HepG2 (cell line): Measurements from ENCODE around the gene GPR137. TPM values are rescaled to one million over a fixed set of nuclear protein-coding genes. Genes with fewer than 3 reads are reported as not detected.
A peak's percentile ranks its signal among the peaks of the same experiment; 100 is the strongest.

Source experiments
- ATAC-seq: fragments of 200-7000 bp; cut with Tn5 transposase; 3 replicates; pipeline ENCODE4 v1.9.1; 2020; ENCODE audit warnings: mild to moderate bottlenecking, moderate library complexity
- BruUV-seq: library from RNA; stranded (reverse); fragments of 400-500 nt; replicated peaks from 2 replicates; lab custom pipeline; 2021; lab: Mats Ljungman, UMichigan
- CTCF ChIA-PET: fragments of 300-600 bp; formaldehyde crosslinking; extraction: SDS; loops from one replicate; lab custom pipeline; 2021; ENCODE audit warnings: low total read pairs, inconsistent platforms, low intra/inter-chr PET ratio; lab: Yijun Ruan, JAX
- POLR2A ChIA-PET: fragments of 350-600 bp; sonication (Branson Sonifier 250); formaldehyde crosslinking; loops from one replicate; lab custom pipeline; 2020; ENCODE audit warnings: antibody characterized with exemption, inconsistent platforms; lab: Yijun Ruan, JAX
- DNase-seq: peaks from one replicate; pipeline ENCODE4 v3.0.0-alpha.2; 2015; ENCODE audit warnings: low spot score
- FAIRE-seq: peaks from 3 replicates; lab custom pipeline; 2011; peaks lifted over from hg19 to GRCh38; lab: Jason Lieb, UNC
- H2AFZ ChIP-seq: one replicate; pipeline ENCODE4 v1.6.1; 2011; ENCODE audit warnings: low read length, inconsistent platforms
- H3K27ac ChIP-seq: fragments of 300-600 bp; 3 replicates; pipeline ENCODE4 v1.8.0; 2011; ENCODE audit warnings: mixed run types, mild to moderate bottlenecking, mixed read lengths, low read length, inconsistent platforms; ENCODE audit not compliant: insufficient read depth; ENCODE audit errors: extremely low read length
- H3K27me3 ChIP-seq, 2 experiments: fragments of 200-600 bp in 1 of 2; 2 replicates in 1 of 2; 3 replicates in 1 of 2; pipeline versions ENCODE4 v1.6.0 to v1.8.0; 2011; ENCODE audit warnings: low read length in 2 of 2, mild to moderate bottlenecking in 2 of 2, moderate library complexity in 2 of 2, inconsistent platforms in 1 of 2; ENCODE audit not compliant: insufficient read depth in 2 of 2, control insufficient read depth in 1 of 2
- H3K36me3 ChIP-seq, 2 experiments: fragments of 200-600 bp in 1 of 2; replicated peaks in 1 of 2; 2 replicates in 1 of 2; 3 replicates in 1 of 2; pipeline versions ENCODE4 v1.5.1 to v1.8.0; 2011; ENCODE audit warnings: low read length in 2 of 2, inconsistent platforms in 1 of 2; ENCODE audit not compliant: insufficient read depth in 2 of 2, control insufficient read depth in 1 of 2
- H3K4me1 ChIP-seq: 2 replicates; pipeline ENCODE4 v1.5.1; 2012; ENCODE audit warnings: low read length, inconsistent platforms; ENCODE audit not compliant: insufficient read depth
- H3K4me2 ChIP-seq: 2 replicates; pipeline ENCODE4 v1.6.0; 2011; ENCODE audit warnings: low read depth, low read length, inconsistent platforms
- H3K4me3 ChIP-seq, 3 experiments: fragments of 200-600 bp in 1 of 3; sonication (generic), shearing (Covaris generic) in 1 of 3; replicated peaks in 1 of 3; 2 replicates each; pipeline ENCODE4 v1.5.1; 2011 to 2016; ENCODE audit warnings: low read length in 3 of 3, inconsistent platforms in 2 of 3, low read depth in 2 of 3, mild to moderate bottlenecking in 2 of 3, control low read depth in 1 of 3, mixed read lengths in 1 of 3; ENCODE audit not compliant: insufficient read depth in 1 of 3
- H3K79me2 ChIP-seq: one replicate; pipeline ENCODE4 v1.6.1; 2011; ENCODE audit warnings: low read length, inconsistent platforms; ENCODE audit not compliant: insufficient read depth
- H3K9ac ChIP-seq: 2 replicates; pipeline ENCODE4 v1.6.0; 2011; ENCODE audit warnings: mild to moderate bottlenecking, low read depth, low read length, inconsistent platforms; ENCODE audit not compliant: insufficient read depth
- H3K9me3 ChIP-seq: 2 replicates; pipeline ENCODE4 v1.5.1; 2012; ENCODE audit warnings: mild to moderate bottlenecking, low read length
- H4K20me1 ChIP-seq: 2 replicates; pipeline ENCODE4 v1.6.0; 2011; ENCODE audit warnings: inconsistent platforms, mild to moderate bottlenecking, low read length, moderate library complexity; ENCODE audit not compliant: insufficient read depth
- ARNTL ChIP-seq: sonication (generic); formaldehyde crosslinking; IDR thresholded peaks from 2 replicates; pipeline ENCODE4 v1.4.0; 2020; ENCODE audit warnings: mild to moderate bottlenecking, missing genetic modification reagents
- HNRNPL ChIP-seq: fragments of 200-400 bp; formaldehyde crosslinking; IDR thresholded peaks from 2 replicates; pipeline ENCODE4 v1.6.1; 2017; ENCODE audit warnings: mild to moderate bottlenecking, low read depth, low read length
- HNRNPLL ChIP-seq: fragments of 200-400 bp; formaldehyde crosslinking; IDR thresholded peaks from 2 replicates; pipeline ENCODE4 v1.6.1; 2017; ENCODE audit warnings: mild to moderate bottlenecking, low read depth, low read length; ENCODE audit not compliant: poor library complexity, severe bottlenecking
- MATR3 ChIP-seq: sonication (generic); formaldehyde crosslinking; IDR thresholded peaks from 2 replicates; pipeline ENCODE4 v1.4.0; 2020; ENCODE audit warnings: missing genetic modification reagents
- MXI1 ChIP-seq: IDR thresholded peaks from 3 replicates; pipeline ENCODE4 v1.6.1; 2012; ENCODE audit warnings: low read depth, low read length, inconsistent platforms, borderline replicate concordance
- NAIF1 ChIP-seq: sonication (generic); formaldehyde crosslinking; IDR thresholded peaks from 2 replicates; pipeline ENCODE4 v1.5.0; 2020; ENCODE audit warnings: mild to moderate bottlenecking, missing genetic modification reagents, borderline replicate concordance
- ZNF205 ChIP-seq: IDR thresholded peaks from 2 replicates; pipeline ENCODE4 v1.6.1; 2018; ENCODE audit warnings: missing biosample characterization, missing genetic modification reagents
- ZNF710 ChIP-seq: sonication (generic); formaldehyde crosslinking; IDR thresholded peaks from 2 replicates; pipeline ENCODE4 v1.5.0; 2020; ENCODE audit warnings: mild to moderate bottlenecking, missing genetic modification reagents, borderline replicate concordance
- WGBS: methylation state at CpG from one replicate; pipeline ENCODE4 v1.1.6; 2017; ENCODE audit warnings: low lambda C conversion rate; 5-methylcytosine and 5-hydroxymethylcytosine counted together
- in situ Hi-C: cut with HindIII; loops from 2 replicates; pipeline ENCODE4 v1.10.0; 2017; ENCODE audit warnings: low pct_unique_long_range_greater_than_20kb; ENCODE audit not compliant: extremely low pct_ligation_motif_present
- intact Hi-C: fragments of 100-400 bp; cut with micrococcal nuclease; formaldehyde crosslinking; loops from one replicate; pipeline ENCODE4 v1.10.0; 2022; ENCODE audit not compliant: unreplicated experiment
- polyA plus RNA-seq, 8 experiments: library from polyadenylated mRNA; depleted of rRNA in 3 of 8; stranded (reverse) in 7 of 8; unstranded in 1 of 8; fragments of >200 nt; fragmentation: Illumina TruSeq in 4 of 8; extraction: Trizol in 4 of 8; gene quantifications; 2 replicates each; pipeline versions ENCODE4 v1.2.1 to v1.2.3, GENCODE V29; 2011 to 2016; ENCODE audit warnings: low read depth in 4 of 8, missing spikeins in 1 of 8, mixed read lengths in 1 of 8; ENCODE audit not compliant: insufficient read depth in 1 of 8
- total RNA-seq, 5 experiments: library from RNA; depleted of rRNA; stranded (reverse); fragments of >200 nt; fragmentation: Illumina TruSeq; extraction: Trizol; gene quantifications; 2 replicates each; pipeline ENCODE4 v1.2.3, GENCODE V29; 2016; ENCODE audit warnings: low read depth in 1 of 5

Gene GPR137
- total and polyA plus RNA-seq, 2 of the 13 experiments (the other 11 are each of a cell fraction or from before 2014, with no cell fraction given) = 8.5 to 13.2 TPM

- no peak for ATAC-seq
- ChIA-PET POLR2A (no interaction called here), CTCF (no interaction called here)
- Histone ChIP-seq H2AFZ (no peak overlapping the region), H3K27ac (no peak overlapping the region), H3K9ac (no peak overlapping the region), H4K20me1 (no peaks in the 10 kb centered on the region), H3K27me3 (peaks cover 13 to 32% of the 10 kb centered on the region in 2 experiments), H3K36me3 (no peaks in the 10 kb centered on the region), H3K9me3 (no peaks in the 10 kb centered on the region), H3K4me1 (peaks cover 28% of the 10 kb centered on the region; the same call in 1 of the 2 replicates), H3K4me2 (no peak overlapping the region), H3K79me2 (no peaks in the 10 kb centered on the region), H3K4me3 (no peak overlapping the region)
- intact Hi-C loops (no loop called here), in situ Hi-C loops (no loop called here)
- no TSS peak for BruUV-seq
- 93% methylated on average over 3 of the region's 9 CpGs for WGBS
- DNase-seq = no peak
- TF ChIP-seq MXI1 = no peak
- no peak for TF ChIP-seq ARNTL (CRISPR knock-in tag)
- TF ChIP-seq HNRNPLL = peak; percentile 4
- TF ChIP-seq NAIF1 = 0 out of 2 replicates have a peak, but pooled peaks have one; percentile 33
- TF ChIP-seq ZNF710 (CRISPR knock-in tag) = no peak
- no peak for TF ChIP-seq ZNF205 (CRISPR knock-in tag)
- TF ChIP-seq HNRNPL = 0 out of 2 replicates have a peak, but pooled peaks have one; percentile 2
- no peak for TF ChIP-seq MATR3 (CRISPR knock-in tag)
- FAIRE-seq = no peak
Measured at GRCh38 chr11:64288353-64288750, 2.7 kb downstream of the GPR137 start.
